SIG-M5 treated with dmso at 0.1 percent for 504 hours (cell line): Measurements from ENCODE around the gene AP1AR.
A peak's percentile ranks its signal among the peaks of the same experiment; 100 is the strongest.
"Not testable (repeated sequence)": the region's sequence is repeated elsewhere in the genome, so short reads cannot be mapped to it uniquely, and the experiment has no call there.

Experiments used
- DNase-seq: peaks from one replicate; lab custom pipeline; 2025; ENCODE audit not compliant: unreplicated experiment; lab: John Stamatoyannopoulos, UW

AP1AR gene, protein sequence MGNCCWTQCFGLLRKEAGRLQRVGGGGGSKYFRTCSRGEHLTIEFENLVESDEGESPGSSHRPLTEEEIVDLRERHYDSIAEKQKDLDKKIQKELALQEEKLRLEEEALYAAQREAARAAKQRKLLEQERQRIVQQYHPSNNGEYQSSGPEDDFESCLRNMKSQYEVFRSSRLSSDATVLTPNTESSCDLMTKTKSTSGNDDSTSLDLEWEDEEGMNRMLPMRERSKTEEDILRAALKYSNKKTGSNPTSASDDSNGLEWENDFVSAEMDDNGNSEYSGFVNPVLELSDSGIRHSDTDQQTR

DNA sequence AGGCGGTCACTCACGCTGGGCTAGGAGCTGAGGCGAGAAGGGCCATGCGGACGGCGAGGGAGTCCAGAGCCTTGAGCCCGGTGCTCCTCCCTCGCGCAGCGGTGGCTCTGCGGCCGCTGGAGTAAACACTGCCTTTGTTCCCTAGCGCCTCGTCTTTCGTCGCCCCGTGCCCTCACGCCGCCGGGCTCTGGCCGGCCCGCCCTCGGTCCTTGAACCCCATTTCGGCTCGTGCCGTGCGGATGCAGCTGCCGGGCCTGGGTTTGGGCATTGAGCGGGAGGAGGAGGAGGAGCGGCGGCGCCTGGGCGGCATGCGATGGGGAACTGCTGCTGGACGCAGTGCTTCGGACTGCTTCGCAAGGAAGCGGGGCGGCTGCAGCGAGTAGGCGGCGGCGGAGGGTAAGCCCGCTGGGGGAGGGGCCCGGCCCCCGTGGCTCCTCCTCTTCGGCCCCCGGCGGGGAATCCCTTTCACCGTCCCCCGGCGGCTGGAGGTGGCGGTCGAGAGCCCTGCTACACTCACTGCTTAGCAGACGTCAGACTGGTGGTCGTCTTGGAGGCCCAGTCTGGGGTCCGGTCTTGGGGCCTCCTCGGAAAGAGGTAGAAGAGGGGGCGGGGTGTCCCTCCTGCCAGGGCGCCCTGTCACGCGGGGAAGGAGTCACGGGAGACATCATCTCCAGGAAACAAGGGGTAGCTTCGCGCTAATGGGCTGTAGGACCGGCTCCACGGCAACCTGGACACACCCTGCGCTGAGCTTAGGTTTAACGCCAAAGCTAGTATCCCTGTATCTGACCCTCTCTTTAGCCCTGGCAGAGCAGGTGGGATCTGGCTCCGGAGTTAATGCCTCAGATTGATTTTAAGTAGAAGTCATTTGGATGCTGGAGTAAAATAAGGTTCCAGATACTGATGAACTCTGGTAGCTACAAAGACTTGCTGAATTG lies at the start of gene AP1AR:
Gene AP1AR, plus strand, starts transcription at position 9 of the 935 bp plus-strand sequence. Its CDS starts 305 bp downstream, at position 314.
- peak; percentile 73 for DNase-seq

DNA sequence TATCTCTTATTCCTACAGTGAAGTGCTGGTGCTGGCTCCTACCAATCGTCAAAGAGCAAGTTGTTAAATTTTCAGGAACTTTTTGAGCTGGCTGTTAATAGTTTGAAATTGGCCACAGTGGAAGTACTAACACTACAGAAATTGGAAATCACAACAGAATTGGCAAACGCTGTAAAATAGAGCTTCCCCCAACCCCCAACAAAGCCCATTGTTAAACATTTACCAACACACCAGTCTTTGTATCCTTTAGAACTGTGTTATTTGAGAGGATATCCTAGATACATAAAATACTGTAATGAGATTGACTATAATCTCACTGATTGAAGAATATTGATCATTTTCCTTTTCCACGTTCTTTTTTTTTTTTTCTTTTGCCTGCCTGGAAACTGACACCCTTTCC lies 49.0 kb upstream of the AP1AR start:
- DNase-seq = no peak

DNA sequence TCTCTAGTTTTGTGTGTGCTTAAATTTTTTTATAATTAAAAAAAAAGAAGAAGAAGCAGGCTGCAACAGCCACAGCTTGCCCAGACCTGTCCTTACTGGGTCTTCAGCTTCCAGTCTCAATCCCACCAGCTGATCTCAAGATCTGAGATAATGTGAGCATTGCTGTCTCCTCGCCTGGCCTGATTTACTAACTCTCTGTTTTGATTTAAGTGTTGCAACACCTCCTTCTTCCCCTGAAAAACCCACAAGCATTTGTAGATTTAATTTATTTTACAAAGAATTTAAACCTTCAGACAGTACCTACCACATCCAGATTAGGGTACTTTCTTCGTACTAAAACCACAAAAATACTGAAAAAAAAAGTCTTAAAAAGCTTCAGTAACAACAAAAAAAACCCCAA lies 48.3 kb upstream of the AP1AR start:
- DNase-seq = no peak

DNA sequence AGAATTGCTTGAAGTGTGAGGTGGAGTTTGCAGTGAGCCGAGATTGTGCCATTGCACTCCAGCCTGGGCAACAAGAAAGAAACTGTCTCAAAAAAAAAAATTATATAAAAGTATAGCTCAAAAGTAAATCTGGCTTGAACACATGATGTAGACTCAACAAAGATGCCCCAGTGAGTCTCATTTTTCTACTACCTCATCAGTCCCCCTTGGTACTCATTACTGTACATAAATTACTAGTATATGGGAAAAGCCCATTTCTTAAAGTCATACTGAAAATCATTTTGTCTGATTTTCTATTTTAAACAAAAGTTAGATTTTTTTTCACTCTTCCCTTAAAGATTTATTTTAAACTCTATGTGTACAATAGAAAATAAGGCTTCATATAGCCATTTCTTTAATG lies 47.1 kb upstream of the AP1AR start:
- no peak for DNase-seq

DNA sequence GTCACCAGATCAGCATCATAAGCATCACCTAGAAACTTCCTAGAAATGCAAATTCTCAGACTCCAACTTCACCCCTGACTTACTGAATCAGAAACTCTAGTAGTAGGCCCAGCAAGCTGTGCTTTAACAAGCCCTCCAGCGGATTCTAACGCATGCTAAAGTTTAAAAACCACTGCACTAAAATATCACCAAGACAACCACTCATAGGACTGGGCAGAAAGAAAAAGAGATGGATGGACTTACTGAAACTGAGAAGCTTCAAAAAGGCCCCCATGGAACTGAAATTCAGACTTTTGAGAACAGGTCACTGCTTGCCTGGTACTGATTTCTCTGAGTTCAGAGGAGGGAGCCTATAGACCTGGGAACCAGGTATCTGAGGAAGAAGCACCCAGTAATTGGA lies 46.3 kb upstream of the AP1AR start:
- DNase-seq = no peak

DNA sequence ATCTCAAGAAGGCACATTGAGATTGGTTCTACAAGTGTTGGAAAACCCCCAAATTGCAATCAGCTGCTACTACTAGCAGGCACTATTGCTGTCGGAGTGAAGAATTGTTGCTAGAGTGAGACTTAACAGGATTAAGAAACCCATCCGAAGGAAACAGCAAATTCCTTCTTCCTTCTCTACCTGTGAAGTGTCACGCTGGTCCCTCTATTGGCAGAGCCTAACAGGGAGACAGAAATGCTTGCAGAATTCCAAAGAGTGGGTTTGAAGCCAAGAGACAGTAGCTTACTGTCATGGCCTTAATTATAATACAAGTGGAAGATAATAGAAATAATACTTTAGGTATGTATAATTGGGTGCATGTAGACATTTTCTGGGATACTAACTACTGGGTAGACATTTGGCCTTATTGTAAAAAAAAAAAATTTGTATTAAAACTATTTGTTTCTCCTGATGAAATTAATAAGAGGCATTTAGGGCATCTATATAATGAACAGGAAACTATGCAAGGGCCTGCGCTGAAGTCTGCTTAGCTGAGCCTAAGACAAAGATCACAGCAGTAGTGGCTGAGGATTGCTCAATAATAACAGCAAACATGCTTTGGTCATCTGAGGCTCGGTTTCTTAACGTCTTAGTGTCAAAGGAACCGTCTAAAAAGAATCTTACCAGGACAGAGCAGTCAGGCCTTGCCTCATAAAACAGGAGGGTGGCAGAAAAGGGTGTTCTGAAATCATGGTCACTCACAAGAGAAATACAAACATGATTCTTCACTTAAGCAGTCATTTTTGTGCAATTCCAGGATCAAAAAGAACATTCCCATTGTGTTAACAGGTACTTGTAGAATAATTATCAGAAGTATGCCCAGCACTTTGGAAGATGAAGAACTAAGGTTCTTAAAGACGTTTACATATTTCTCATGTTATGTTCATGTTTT lies 45.6 kb upstream of the AP1AR start:
- peak; percentile 73 for DNase-seq

DNA sequence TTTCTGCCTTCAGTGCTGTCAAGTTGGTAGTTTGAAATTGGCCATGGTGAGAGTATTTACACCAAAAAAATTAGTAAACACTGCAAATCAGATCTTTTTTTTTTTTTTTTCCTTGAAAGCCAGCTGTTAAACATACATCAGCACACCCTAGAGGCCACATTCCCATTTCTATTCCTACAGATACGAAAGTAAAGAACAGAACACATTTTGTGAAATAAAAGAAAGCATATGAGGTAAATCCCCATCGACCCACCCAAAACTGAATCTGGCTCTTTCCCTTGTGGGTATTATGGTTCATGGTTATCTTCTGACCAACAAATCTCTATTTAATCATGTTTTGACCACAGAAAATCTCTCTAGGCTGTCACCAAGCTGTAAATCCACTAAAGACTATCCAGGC lies 41.8 kb upstream of the AP1AR start:
- no peak for DNase-seq

DNA sequence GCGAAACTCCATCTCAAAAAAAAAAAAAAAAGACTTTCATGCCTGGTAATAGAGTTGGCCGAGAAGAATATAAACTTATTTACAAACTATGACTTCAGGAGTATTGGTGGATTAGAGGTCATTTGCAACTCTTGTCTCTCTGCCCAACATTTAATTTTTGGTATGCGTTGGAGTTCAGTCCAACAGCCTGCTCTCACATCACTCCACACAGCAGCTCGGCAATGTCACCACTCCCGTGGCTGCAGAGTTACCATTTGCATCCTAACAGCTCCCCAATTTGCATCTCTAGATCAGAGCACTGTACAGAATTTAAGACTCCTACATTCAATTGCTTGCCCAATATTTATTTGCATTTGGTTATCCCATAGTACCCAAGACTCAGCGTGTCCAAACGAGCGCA lies 40.9 kb upstream of the AP1AR start:
- DNase-seq = no peak

DNA sequence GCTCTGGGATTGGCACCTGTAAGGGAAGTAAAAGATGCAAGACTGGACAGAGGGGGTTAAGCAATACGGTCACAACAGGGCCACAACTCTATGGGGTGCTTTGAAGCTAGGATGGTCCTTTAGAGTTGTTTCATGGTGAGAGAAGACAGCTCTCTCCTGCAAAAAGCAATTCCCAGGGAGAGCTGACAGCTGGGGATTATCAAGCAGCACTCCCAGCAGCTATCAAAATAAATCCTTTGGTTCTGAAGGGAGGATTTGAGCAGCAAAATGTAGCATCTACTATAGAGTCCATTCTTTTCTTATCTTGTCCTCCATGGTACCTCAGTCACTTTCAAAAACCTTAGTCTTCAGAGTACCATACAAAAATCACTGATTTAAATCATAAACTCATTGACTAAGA lies 35.1 kb upstream of the AP1AR start:
- no peak for DNase-seq

DNA sequence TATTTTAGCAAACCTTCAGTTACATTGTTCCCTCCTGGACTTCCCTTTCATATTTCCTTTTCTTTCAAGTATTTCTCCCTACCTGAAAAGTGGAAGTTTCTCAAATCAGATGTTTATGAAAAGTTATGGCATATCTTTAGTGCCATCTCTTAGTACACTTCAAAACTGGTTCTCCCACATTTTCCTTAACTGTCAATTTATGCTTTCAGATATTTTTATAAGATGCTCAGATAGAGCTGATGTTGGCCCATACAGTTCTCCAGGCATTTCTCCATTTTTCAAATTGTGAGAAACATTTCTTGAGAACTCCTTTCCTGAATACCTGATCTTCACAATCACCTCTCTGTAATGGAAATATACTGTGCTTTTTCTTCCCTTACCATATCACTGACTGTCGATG lies 32.5 kb upstream of the AP1AR start:
- DNase-seq = no peak

DNA sequence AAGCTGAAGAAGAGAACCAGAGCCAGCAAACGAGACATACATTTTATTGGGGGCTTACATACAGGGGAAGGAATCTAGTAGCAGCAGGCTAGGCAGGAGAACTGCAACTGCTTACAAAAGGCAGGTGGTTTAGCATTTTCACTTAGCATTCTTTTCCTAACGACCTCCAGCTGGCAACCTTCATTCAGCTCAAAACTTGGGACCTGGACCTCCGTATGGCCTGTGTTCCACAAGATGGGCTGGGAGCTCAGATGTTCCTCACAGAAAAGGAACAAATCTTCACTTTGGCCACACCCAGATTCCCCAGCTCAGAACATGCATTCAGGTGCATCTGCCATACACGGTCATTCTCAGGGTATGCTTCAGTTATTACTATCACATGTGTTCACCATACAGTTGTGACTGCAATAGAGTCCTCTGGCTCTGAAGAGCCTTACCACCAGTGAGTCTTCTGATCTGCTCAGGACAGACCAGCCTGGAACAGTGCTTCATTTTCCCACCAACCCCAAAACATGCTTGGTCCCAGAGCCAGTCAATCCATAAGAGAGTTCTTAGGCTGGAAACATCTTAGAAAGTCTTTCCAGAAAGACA lies 29.6 kb upstream of the AP1AR start:
- DNase-seq = no peak

DNA sequence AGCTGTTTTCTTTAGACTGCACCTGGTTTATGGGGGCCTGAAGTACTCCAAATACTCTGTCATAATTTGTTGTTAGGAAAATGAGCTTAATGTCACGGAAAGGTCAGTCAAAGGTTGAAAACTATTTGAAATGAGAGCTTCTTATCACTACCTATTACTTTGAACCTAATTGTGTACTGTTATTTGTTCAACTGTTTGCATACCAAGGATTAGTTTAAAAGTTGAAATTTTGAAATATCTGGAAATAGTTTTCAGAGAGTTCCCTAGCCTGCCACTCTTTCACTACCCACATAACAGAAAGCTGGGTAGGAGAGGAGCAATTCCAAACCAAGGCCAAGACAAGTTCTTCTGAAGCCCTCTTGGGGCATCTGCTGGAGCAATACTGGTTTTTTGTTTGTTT lies 28.0 kb upstream of the AP1AR start:
- no peak for DNase-seq

DNA sequence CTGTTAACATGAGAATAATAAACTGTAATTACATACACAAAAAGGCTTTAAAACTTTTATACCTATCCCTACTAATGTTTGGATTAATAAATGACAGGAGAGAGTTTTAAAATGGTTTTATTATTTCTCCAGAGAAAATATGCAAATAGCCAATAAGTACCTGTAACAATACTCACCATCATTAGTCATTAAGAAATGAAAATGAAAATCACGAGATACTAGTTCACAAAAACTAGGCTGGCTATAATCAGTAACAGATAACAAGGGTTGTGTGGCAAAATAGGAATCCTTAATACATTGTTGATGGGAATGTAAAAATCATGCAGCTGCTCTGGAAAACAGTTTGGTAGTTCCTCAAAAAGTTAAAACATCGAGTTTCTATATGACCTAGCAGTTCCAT lies 25.2 kb upstream of the AP1AR start:
- DNase-seq = peak; percentile 31

DNA sequence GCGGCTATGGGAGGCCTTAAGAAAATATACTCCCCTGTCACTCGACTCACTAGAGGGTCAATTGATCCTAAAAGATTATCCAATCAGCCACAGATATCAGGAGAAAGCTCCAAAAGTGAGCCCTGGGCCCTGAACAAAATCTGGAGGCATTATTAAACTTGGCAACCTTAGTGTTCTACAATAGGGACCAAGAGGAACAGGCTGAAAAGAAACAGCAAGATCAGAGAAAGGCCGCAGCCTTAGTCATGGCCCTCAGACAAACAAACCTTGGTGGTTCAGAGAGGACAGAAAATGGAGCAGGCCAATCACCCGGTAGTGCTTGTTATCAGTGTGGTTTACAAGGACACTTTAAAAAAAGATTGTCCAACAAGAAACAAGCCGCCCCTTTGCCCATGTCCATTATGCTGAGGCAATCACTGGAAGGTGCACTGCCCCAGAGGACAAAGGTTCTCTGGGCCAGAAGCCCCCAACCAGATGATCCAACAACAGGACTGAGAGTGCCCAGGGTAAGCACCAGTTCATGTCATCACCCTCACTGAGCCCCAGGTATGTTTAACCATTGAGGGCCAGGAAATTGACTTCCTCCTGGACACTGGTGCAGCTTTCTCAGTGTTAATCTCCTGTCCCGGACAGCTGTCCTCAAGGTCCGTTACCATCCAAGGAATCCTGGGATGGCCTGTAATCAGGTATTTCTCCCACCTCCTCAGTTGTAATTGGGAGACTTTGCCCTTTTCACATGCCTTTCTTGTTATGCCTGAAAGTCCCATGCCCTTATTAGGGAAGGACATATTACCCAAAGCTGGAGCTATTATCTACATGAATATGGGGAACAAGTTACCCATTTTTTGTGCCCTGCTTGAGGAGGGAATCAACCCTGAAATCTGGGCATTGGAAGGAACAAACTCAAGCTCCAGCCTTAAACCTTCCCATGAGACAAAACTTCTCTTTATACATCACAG lies 23.2 kb upstream of the AP1AR start:
- not testable (repeated sequence) for DNase-seq

DNA sequence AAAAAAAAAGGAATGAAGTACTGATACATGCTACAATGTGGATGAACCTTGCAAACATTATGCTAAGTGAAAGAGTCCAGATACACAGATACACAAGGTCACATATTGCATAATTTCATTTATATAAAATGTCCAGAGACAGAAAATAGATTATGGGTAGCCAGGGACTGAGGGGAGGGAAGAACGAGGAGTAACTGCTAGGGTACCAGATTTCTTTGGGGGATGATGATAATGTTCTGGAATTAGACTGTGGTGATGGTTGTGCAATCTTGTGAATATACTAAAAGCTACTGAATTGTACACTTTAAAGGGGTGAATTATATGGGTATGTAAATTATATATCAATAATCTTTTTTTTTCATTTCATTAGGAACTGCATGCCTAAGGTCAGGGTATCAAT lies 20.8 kb upstream of the AP1AR start:
- DNase-seq = no peak

DNA sequence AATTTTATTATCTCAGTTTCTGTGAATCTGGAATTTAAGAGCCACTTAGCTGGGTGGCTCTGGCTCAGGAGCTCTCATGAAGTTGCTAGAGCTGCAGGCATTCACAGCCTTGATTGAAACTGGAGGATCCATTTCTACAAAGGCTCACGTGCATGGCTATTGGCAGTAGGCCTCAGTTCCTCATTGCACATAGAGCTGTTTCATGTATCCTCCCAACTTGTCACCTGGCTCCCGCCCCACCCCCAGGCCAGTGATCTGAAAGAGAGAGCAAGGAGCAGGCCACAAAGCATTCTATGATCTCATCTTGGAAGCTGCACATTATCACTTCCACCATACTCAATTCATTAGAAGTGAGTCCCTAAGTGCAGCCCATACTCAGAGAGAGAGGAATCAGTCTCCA lies 18.5 kb upstream of the AP1AR start:
- DNase-seq = peak; percentile 45

DNA sequence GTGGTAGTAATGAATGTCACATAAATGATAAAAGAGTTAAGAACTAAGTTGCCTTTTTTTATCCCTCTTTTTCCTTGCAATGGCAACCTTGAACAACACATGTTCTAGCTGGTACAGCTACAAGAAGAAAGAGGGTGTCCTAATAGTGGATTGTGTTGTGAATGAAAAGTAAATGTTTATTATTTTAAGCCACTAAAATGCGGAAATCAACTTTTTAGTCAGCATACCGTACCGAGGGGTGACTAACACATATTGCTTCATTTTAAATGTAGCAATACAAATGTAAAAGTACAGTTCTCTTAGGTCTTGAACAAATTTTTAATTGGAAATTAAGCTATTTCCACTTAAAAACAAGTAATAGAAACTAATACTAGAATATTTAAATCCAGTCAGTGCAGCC lies 17.7 kb upstream of the AP1AR start:
- DNase-seq = peak; percentile 82

DNA sequence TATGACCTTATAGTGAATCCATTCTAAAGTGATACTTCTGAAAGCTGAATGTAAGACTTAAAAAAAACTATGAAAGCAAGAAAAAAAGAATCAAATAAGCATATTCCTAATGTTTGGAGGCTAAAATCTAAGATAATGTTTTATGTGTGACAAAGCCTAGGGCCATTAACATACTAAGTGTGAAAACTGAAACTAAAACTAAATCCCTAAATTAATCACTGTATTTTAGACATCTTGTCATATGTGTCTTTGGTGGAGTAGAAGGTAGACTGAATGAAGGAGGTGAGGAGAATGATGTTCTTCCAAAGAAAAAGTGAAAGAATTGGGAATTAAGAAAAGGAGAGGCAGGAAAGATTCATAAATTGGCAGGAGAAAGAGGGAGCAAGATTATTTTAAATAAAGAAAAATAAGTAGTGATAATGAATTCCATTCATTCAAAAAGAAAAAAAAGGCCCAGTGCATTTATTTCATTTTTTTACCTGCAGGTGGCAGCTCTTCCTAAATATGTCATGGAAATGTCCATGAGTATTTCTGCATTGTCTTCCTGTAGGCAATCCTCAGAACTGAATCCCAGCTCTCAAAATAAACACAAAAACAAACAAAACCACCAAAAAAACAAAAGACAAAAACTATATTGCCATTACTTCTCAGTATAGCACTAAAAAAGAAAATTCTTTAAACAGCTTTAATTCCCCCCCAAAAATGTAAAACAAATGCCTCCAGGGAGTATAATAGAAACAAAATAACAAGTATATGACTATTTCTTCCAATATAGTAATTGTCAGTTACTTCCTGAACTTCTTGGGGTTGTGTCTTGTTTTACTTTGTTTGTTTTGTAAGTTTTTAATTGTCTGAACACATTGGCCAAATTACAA lies 17.0 kb upstream of the AP1AR start:
- peak; percentile 29 for DNase-seq
